Thyroid gland (tissue), 4 donors: ENCODE measurements around the gene RCAN1. TPM values are rescaled to one million over a fixed set of nuclear protein-coding genes. Genes with fewer than 3 reads are reported as not detected.

ENCODE experiments used
- DNase-seq, 2 donors: peaks; one replicate each; pipeline ENCODE4 v3.0.0-alpha.2; 2019
- H3K27ac ChIP-seq, 3 donors: fragments of 200-600 bp; sonication (generic); 1 replicate in 2 of 3; 2 replicates in 1 of 3; pipeline ENCODE4 v1.5.1; 2016 to 2019; ENCODE audit warnings: mild to moderate bottlenecking in 1 of 3, moderate library complexity in 1 of 3
- H3K27me3 ChIP-seq: fragments of 200-600 bp; sonication (generic); one replicate; pipeline ENCODE4 v1.5.1; 2019
- H3K36me3 ChIP-seq, 2 donors: fragments of 200-600 bp; sonication (generic); one replicate each; pipeline ENCODE4 v1.5.1; 2016 to 2019
- H3K4me1 ChIP-seq, 2 donors: fragments of 200-600 bp; sonication (generic); one replicate each; pipeline ENCODE4 v1.5.1; 2017 to 2019
- H3K4me3 ChIP-seq, 3 donors: fragments of 200-600 bp; sonication (generic); replicated peaks in 1 of 3; 1 replicate in 2 of 3; 2 replicates in 1 of 3; pipeline ENCODE4 v1.5.1; 2016; ENCODE audit warnings: mild to moderate bottlenecking in 1 of 3
- H3K9me3 ChIP-seq: fragments of 200-600 bp; sonication (generic); one replicate; pipeline ENCODE4 v1.5.1; 2017
- POLR2A ChIP-seq, 2 donors: fragments of 450-650 bp; IDR thresholded peaks; one replicate each; pipeline ENCODE4 v1.6.1; 2017; ENCODE audit warnings: antibody characterized with exemption in 2 of 2, mild to moderate bottlenecking in 2 of 2, moderate library complexity in 1 of 2
- WGBS, 2 donors: methylation state at CpG; one replicate each; pipeline ENCODE4 v1.1.5; 2017; 5-methylcytosine and 5-hydroxymethylcytosine counted together
- intact Hi-C: fragments of 100-400 bp; cut with DNase I; formaldehyde crosslinking; loops from one replicate; pipeline ENCODE4 v1.15.1; 2023
- total RNA-seq, 4 donors: library from RNA; depleted of rRNA; stranded (reverse); fragments of >200 nt; gene quantifications; one replicate each; pipeline ENCODE4 v1.2.3, GENCODE V29; 2016
- TF ChIP-seq, protein P1 (sequence below), 6 experiments: fragments of 200-600 bp in 3 of 6; fragments of 450-650 bp in 3 of 6; sonication (generic) in 3 of 6; IDR thresholded peaks; one replicate each; pipeline ENCODE4 v1.5.1; 2016 to 2019; ENCODE audit warnings: antibody characterized with exemption in 6 of 6, mild to moderate bottlenecking in 2 of 6, inconsistent platforms in 1 of 6, moderate library complexity in 1 of 6

RCAN1 gene
- total RNA-seq, 4 donors from 2014 or later, result 24.5 to 32.7 (median 29.0) TPM

DNA sequence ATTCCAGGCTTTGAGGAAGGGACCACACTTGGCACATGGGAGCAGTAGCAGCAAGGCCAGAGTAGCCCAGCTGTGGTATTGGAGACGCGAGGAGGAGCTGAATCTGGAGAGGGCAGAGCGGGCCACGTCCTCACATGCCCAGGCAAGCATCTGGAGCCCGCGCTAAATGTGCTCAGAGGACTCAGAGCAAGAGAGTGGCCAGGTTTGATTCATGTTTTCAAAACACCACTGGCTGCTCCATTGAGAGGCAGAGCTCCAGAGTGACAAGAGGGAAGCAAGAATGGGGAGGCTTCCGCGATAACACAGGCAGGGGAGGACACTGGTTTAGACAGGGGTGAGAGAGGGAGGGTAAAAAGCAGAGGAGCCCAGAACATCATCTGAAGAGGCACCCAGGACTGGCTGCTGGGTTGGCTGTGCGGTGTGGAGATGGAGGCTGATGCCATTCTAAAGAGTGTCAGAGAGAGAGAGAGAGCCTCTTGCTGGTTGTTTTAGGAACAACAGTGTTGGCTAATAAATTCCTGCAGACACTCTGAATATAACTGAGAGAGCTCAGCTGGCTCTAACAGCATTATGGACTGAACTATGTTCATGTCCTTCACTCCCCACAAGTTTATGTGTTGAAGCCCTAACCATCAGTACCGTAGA, 32.3 kb downstream of the RCAN1 start:
- H3K27me3 ChIP-seq, result no peaks in the 10 kb centered on the region
- no peaks in the 10 kb centered on the region for H3K4me1 ChIP-seq
- H3K27ac ChIP-seq, result no peak overlapping the region
- no peaks in the 10 kb centered on the region for H3K36me3 ChIP-seq
- DNase-seq, result no peak
- no peaks in the 10 kb centered on the region for H3K9me3 ChIP-seq
- no peak overlapping the region for H3K4me3 ChIP-seq
- intact Hi-C loops, result no loop called here
- WGBS, 2 donors, result 75 to 88% methylated on average over 10 of the region's 10 CpGs
- TF ChIP-seq, protein P1, sequence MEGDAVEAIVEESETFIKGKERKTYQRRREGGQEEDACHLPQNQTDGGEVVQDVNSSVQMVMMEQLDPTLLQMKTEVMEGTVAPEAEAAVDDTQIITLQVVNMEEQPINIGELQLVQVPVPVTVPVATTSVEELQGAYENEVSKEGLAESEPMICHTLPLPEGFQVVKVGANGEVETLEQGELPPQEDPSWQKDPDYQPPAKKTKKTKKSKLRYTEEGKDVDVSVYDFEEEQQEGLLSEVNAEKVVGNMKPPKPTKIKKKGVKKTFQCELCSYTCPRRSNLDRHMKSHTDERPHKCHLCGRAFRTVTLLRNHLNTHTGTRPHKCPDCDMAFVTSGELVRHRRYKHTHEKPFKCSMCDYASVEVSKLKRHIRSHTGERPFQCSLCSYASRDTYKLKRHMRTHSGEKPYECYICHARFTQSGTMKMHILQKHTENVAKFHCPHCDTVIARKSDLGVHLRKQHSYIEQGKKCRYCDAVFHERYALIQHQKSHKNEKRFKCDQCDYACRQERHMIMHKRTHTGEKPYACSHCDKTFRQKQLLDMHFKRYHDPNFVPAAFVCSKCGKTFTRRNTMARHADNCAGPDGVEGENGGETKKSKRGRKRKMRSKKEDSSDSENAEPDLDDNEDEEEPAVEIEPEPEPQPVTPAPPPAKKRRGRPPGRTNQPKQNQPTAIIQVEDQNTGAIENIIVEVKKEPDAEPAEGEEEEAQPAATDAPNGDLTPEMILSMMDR (IDR thresholded peaks at IDR 0.05), result peak in 2 of 6 experiments; percentile 14
- TF ChIP-seq POLR2A (IDR thresholded peaks at IDR 0.05), result no peak

DNA sequence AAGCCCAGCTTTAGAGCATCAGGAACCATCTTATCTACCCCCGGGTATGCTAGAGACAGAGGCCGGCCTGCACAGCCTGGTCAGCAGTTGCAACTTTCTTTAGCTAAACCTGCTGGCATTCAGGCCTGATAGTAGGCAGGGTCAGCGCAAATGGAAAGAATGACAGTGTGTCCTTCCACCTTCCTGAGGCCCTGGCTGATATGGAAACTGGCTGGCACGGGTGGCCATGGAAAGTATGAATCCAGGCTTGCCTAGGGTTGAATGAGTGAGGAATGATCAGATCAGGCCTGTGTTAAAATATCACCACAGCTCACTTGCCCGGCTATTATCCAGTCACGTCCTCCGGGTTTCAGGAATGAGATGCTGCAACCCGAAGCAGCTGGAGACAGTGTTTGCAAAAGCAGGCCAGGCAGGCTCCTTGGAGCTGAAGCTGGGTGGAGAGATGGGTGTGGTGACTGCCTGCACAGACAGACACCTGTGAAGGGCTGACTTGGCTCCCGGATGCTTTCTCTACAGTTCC, 34.7 kb downstream of the RCAN1 start:
- Histone ChIP-seq H3K4me1 (no peaks in the 10 kb centered on the region), H3K27me3 (no peaks in the 10 kb centered on the region), H3K36me3 (no peaks in the 10 kb centered on the region), H3K4me3 (no peak overlapping the region), H3K27ac (no peak overlapping the region), H3K9me3 (no peaks in the 10 kb centered on the region)
- DNase-seq, result no peak
- no peak for TF ChIP-seq POLR2A (IDR thresholded peaks at IDR 0.05)
- TF ChIP-seq, protein P1 (IDR thresholded peaks at IDR 0.05), result no peak
- WGBS, 2 donors, result 65 to 71% methylated on average over 9 of the region's 9 CpGs
- intact Hi-C loops, result no loop called here

DNA sequence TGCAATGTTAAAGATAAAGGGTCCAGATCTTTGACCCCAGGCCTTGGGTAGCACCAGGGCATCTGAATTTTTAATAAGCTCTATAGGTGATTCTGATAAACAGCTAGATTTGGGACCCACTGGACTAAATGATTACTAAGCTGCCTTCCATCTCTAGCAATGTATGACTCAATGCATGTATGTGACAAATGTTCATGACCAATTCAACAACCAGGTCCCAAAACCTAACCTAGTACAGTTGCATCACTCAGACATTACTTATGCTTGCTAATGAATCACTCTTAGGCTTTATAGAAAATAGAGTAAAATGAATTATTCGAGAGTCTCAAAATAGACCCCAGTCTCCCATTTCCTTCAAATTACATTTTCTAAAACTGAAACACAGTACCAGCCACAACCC, 35.5 kb downstream of the RCAN1 start:
- no peak overlapping the region for H3K27ac ChIP-seq
- 90 to 97% methylated on average over 1 of the region's 1 CpG for WGBS, 2 donors
- no peaks in the 10 kb centered on the region for H3K36me3 ChIP-seq
- H3K4me1 ChIP-seq, result no peaks in the 10 kb centered on the region
- intact Hi-C loops, result no loop called here
- no peak overlapping the region for H3K4me3 ChIP-seq
- H3K9me3 ChIP-seq, result no peaks in the 10 kb centered on the region
- TF ChIP-seq POLR2A (IDR thresholded peaks at IDR 0.05), result no peak
- TF ChIP-seq, protein P1 (IDR thresholded peaks at IDR 0.05), result no peak
- H3K27me3 ChIP-seq, result no peaks in the 10 kb centered on the region
- DNase-seq, result no peak

DNA sequence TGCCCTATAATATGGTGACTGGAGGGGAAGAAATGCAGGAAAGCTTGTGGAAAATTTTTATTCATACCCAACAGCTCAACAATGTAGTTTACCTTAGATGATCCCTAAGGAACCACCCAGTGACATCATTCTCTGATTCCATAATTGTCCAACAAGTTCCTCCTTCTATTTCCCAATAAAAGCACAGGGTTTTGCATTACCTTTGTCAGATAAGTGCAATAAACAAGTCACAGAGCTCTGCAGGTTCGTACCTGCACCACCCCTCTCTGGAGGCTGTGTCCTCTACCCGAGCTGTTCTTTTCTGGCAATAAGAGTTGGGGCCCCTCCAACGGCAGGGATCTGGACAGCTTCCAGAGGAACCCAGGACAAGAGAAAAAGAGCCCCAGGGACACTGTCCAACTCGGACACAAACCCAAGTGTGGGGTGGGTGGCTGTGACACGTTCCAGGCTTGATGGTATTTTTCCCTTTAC, 38.8 kb downstream of the RCAN1 start:
- no peaks in the 10 kb centered on the region for H3K9me3 ChIP-seq
- no peaks in the 10 kb centered on the region for H3K36me3 ChIP-seq
- no peak overlapping the region for H3K4me3 ChIP-seq
- intact Hi-C loops, result no loop called here
- H3K4me1 ChIP-seq, result no peaks in the 10 kb centered on the region
- 51 to 72% methylated on average over 5 of the region's 5 CpGs for WGBS, 2 donors
- no peak overlapping the region for H3K27ac ChIP-seq
- no peak for TF ChIP-seq POLR2A (IDR thresholded peaks at IDR 0.05)
- TF ChIP-seq, protein P1 (IDR thresholded peaks at IDR 0.05), result no peak
- DNase-seq, result no peak
- no peaks in the 10 kb centered on the region for H3K27me3 ChIP-seq
